Measurements from ENCODE around the gene SERPINE1.

DNA sequence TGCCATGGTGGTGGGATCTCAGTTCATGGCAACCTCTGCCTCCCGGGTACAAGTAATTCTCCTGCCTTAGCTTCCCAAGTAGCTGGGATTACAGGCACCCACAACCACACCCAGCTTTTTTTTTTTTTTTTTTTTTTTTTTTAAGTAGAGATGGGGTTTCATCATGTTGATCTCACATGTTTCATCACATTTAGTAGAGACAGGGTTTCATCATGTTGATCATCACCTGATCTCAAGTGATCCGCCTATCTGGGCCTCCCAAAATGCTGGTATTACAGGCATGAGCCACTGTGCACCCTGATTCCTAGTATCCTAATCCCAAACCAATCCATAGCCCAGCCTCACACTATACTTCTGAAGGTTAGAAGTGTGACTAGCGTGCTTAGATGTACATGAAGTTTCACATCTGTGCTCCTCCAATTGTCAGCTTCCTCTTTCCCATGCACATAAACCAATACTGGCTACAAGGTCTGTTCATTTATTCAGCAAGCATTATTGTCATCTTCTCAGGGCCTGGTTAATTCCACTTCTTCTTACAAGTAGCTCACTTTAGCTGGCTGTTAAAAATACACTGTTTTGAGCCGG lies 60.0 kb downstream of the SERPINE1 start:
- TF ChIP-seq GATA2 (IDR thresholded peaks at IDR 0.05; ENCODE audit: low read depth, low read length) (no peak), GATA3 (IDR thresholded peaks at IDR 0.05; ENCODE audit: low read depth, low read length) (no peak)
